AG10803 (cell line): ENCODE results near the gene SLC24A1.

Source experiments
- DNase-seq: peaks from one replicate; pipeline ENCODE4 v3.0.0; 2010; ENCODE audit warnings: low read depth
- H3K4me3 ChIP-seq: 2 replicates; pipeline ENCODE4 v1.5.1; 2011; ENCODE audit warnings: mild to moderate bottlenecking, low read length, control low read depth
- CTCF ChIP-seq: conservative IDR thresholded peaks from 2 replicates; pipeline ENCODE4 v1.5.1; 2011; ENCODE audit warnings: mild to moderate bottlenecking, low read length, control low read depth, inconsistent platforms

The SLC24A1 gene

GRCh38 chr15:65651831-65652749 is 30.4 kb downstream of the SLC24A1 start:
- H3K4me3 ChIP-seq, result no peak overlapping the region
- TF ChIP-seq CTCF, result no peak
- DNase-seq, result no peak

GRCh38 chr15:65653341-65653740 is 31.6 kb downstream of the SLC24A1 start:
- no peak overlapping the region for H3K4me3 ChIP-seq
- TF ChIP-seq CTCF, result no peak
- DNase-seq, result peak; percentile 54

GRCh38 chr15:65653801-65654521 is 32.2 kb downstream of the SLC24A1 start:
- DNase-seq, result peak; percentile 37
- TF ChIP-seq CTCF, result no peak
- no peak overlapping the region for H3K4me3 ChIP-seq

GRCh38 chr15:65655026-65655425 is 33.3 kb downstream of the SLC24A1 start:
- no peak overlapping the region for H3K4me3 ChIP-seq
- TF ChIP-seq CTCF, result no peak
- peak; percentile 61 for DNase-seq

- H3K4me3 ChIP-seq, result no peak overlapping the region
- DNase-seq, result no peak
- no peak for TF ChIP-seq CTCF
Observed at GRCh38 chr15:65655457-65655856, 33.7 kb downstream of the SLC24A1 start.

- H3K4me3 ChIP-seq, result no peak overlapping the region
- DNase-seq, result no peak
- TF ChIP-seq CTCF, result no peak
Observed at GRCh38 chr15:65659502-65660052, 37.8 kb downstream of the SLC24A1 start.

GRCh38 chr15:65660927-65661326 is 39.2 kb downstream of the SLC24A1 start:
- peak; percentile 26 for DNase-seq
- TF ChIP-seq CTCF, result no peak

More at GRCh38 chr15:65660927-65661326, 39.2 kb downstream of the SLC24A1 start:
- no peak overlapping the region for H3K4me3 ChIP-seq
